Glomerular visceral epithelial cell (primary cell): ENCODE results near the gene PLPPR3.

Experiments used
- DNase-seq: peaks from one replicate; pipeline ENCODE4 v3.0.0-alpha.2; 2016; ENCODE audit errors: extremely low spot score

The PLPPR3 gene

GRCh38 chr19:797528-798414, 24.0 kb downstream of the PLPPR3 start:
- DNase-seq = peak; percentile 93

GRCh38 chr19:796692-797527, 24.8 kb downstream of the PLPPR3 start, which contains the start of gene PTBP1:
Gene PTBP1 (plus strand): TSS chr19:797452. CDS start chr19:797498, 46 bp downstream.
- DNase-seq = peak; percentile 100

GRCh38 chr19:795691-796581, 25.8 kb downstream of the PLPPR3 start:
- no peak for DNase-seq

- no peak for DNase-seq
Observed at GRCh38 chr19:795073-795611, 26.6 kb downstream of the PLPPR3 start.

- DNase-seq = no peak
Observed at GRCh38 chr19:793806-794205, 27.9 kb downstream of the PLPPR3 start.

- no peak for DNase-seq
Observed at GRCh38 chr19:792306-792885, 29.4 kb downstream of the PLPPR3 start.

GRCh38 chr19:791567-792305, 30.0 kb downstream of the PLPPR3 start:
- DNase-seq = no peak

- no peak for DNase-seq
Observed at GRCh38 chr19:791007-791566, 30.7 kb downstream of the PLPPR3 start.

GRCh38 chr19:789701-790060, 32.1 kb downstream of the PLPPR3 start:
- no peak for DNase-seq

- DNase-seq = no peak
Observed at GRCh38 chr19:788983-789700, 32.6 kb downstream of the PLPPR3 start.

GRCh38 chr19:788686-788982, 33.1 kb downstream of the PLPPR3 start:
- DNase-seq = no peak

GRCh38 chr19:787536-787935, 34.2 kb downstream of the PLPPR3 start:
- DNase-seq = no peak

GRCh38 chr19:784541-784940, 37.2 kb downstream of the PLPPR3 start:
- DNase-seq = no peak

- DNase-seq = peak; percentile 43
Observed at GRCh38 chr19:782878-783668, 38.7 kb downstream of the PLPPR3 start.

GRCh38 chr19:782185-782877, 39.4 kb downstream of the PLPPR3 start:
- DNase-seq = peak; percentile 73

GRCh38 chr19:781800-782184, 40.0 kb downstream of the PLPPR3 start:
- no peak for DNase-seq

GRCh38 chr19:780935-781334, 40.8 kb downstream of the PLPPR3 start:
- no peak for DNase-seq
